Hematopoietic multipotent progenitor cell treated with erythropoietin and hydrocortisone succinate and interleukin-3 and kit ligand, for 15 days (in vitro differentiated cells): ENCODE results near the gene STX1B.
"Not testable (repeated sequence)": the region's sequence is repeated elsewhere in the genome, so short reads cannot be mapped to it uniquely, and the experiment has no call there.

Experiments
- DNase-seq: peaks from one replicate; pipeline ENCODE4 v3.0.0-alpha.2; 2015; ENCODE audit warnings: low spot score

The STX1B gene

DNA sequence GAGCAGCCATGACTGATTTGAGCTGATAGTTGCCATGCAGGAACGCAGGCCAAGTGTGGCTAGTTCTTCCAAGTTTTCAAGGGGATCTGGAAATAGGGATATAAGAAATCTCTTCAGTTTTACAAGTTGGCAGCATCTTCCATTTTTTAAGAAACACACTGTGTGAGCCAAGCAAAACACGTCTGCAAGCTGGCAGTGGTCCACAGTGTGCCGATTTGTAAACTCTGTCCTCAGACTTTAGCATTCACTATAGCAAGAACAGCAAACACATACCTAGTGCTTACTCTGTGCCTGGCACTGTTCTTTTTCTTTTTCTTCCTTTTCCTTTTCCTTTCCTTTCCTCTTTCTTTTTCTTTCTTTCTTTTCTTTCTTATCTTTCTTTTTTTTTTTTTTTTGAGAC, 58.7 kb downstream of the STX1B start:
- DNase-seq: no peak

DNA sequence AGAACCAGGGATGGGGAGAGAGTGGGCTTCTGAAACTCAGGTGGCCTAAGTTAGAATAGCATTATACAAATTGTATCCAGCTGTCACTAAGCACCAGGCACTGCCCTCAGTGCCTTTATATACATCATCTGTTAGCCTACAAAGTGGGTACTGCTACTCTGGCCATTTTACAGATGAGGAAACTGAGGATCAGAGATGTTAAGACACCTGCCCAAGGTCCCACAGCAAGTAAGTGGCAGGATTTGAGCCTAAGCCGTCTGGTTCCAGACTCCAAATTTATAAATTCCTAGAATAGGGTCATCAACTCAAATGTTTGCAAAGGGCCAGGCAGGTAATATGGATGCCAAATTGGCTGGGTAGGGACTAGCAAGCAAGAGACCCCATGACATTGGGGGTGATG, 59.2 kb downstream of the STX1B start:
- no peak for DNase-seq

DNA sequence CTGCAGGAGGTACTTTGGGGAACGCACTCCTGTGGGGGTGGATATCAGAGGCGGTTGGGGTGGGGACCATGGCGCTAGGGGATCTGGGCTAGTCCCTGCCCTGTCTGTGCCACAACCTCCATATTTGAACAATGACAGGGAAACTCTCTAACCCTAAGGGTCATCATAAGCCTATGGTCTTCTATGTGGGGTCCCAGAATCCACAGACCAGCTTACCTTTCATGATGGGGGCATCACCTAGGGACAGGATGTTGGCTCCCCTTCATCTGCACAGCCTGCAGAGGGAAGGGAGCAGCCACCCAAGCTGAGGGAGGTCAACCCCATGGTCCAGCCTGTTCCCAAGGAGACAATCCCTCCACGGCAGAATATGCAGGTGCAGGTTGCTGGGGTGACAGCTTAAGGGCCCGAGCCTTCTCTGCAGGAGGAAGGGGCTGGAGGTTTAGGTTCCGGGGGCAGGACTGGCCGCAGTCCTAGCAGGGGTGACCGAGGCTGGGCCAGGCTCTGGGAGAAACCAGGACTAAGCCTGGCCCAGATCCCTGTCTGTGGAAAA, 59.8 kb downstream of the STX1B start:
- no peak for DNase-seq

DNA sequence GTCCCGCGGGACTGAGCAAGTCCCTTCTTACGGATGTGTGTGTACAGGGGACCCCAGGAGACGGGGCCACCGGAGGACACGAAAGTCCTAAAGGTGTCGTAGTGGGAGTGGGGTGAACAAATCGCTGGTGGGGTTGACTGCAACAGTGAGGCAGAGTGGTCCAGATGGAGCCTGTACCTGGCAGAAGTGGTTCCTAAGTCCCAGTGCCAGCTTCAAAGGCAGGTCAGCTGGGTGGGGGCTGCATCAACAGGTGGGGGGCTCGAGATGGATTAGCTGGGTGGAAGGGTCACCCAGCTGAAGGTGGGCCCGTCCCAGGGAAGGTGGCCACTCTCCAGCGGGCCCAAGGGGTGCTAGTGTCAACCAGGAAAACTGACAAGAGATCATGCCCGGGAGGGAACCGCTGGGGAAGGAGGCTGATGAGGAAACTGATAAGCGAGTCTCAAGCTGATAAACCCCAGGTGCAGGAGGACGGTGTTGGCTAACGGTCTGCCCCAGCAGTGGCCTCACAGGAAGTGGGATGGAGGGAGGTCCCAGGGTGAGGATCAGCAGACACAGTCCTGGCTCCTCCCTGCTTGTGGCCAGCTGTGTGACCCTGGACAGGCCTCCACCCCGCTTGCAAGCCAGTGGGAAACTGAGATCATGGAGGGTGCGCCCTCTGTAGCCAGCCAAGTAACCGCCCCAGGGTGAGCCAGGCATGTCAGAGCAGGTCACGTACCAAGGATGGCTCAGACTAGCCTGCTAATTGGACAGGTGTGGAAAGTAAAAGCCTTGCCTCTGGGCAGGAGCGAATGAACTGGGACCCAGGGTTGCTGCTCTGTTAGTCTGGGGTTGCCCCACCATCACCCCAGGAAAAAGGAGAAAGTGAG, 60.6 kb downstream of the STX1B start:
- peak; percentile 77 for DNase-seq

DNA sequence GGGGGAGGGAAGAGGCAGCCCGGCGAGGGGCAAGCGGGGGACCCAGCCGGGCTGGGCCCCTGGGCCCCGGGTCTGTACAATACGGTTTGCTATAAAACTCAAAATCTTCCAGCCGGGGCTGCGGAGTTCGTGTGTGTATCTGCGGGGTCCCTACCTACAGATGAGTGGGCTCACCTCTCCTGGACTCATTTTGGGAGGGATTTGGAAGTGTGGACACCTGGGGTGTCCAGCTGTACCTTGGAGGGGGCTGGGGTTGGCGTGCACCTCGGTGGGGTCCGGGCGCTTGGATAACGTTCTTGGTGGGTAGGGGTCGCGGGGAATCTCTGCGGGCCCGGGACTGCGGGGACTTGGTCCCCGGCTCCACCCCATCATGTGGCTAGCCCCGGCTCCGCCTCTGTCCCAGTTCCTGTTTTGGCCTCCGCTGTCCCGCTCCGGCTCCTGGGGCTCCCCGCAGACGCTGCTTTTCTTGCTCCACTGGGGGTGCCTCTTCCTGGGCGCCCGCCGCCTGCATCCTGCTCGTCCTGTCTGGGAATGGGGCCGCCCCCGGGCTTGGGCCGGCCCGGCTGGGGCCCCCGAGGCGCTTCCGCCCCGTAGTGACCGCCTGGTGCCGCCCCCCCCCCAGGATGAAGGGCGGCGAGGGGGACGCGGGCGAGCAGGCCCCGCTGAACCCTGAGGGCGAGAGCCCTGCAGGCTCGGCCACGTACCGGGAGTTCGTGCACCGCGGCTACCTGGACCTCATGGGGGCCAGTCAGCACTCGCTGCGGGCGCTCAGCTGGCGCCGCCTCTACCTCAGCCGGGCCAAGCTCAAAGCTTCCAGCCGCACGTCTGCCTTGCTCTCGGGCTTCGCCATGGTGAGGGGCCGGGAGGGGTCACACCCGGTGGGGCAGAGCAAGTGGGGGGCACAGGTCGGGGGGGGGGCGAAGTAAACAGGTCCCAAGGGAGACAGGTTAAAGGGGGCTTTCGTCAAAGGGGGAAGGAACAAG, 61.5 kb downstream of the STX1B start, which contains the start of gene ORAI3:
Gene ORAI3 (plus strand): TSS at position 402 of the 983 bp plus-strand sequence. CDS start 222 bp downstream, at position 624.
- DNase-seq: peak; percentile 40

DNA sequence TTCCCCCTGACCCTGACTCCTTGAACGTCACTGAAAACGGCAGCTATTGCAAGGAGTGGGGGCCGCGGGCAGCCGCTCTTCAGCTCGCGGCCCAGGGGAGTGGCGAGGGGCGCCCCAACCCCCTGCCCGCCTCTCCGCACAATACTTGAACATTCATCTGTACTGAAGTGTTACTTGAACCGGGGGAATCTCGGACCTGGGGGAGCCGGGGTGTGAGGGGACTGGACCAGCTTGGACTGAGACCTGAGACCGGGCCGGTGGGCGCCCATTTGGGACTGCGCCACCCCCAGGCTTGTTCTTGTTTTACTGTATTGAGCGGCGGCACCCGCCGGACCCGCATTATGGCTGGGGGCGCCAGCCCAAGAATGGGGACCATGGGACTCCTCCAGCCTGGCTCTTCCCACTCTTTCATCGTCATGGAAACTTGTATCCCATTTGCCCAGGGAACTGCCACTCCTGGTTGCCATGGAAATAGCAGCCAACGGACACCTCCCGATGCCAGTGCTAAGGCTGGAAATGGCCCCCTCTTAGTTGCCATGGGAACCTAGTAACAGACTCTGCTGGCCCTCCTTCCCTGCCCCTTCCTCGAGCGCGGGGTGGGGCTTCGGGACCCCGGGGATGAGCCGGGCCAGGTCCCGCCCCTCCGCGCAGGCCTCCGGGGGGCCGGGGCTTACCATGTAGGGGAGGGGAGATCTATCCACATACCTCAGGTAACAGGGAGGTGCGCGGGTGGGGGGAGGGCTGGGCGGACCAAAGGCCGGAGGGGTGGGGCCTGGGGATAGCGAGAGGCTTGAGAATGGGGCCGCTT, 62.4 kb downstream of the STX1B start:
- peak; percentile 55 for DNase-seq

DNA sequence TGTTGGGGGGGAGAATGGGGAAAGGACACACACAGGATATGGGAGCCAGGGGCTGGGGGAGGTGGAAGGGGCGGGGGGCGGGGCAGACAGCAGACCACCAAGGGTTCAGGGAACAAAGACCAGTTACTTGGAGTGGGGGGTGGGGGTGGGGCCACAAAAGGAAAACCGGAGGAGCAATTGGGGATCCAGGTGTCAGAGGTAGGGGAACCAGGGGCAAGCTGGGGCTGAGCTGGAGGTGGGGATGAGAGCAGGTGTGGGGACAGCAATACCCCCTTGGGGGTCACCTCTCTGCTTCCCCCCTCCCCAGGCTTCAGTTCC, 62.9 kb downstream of the STX1B start:
- no peak for DNase-seq

DNA sequence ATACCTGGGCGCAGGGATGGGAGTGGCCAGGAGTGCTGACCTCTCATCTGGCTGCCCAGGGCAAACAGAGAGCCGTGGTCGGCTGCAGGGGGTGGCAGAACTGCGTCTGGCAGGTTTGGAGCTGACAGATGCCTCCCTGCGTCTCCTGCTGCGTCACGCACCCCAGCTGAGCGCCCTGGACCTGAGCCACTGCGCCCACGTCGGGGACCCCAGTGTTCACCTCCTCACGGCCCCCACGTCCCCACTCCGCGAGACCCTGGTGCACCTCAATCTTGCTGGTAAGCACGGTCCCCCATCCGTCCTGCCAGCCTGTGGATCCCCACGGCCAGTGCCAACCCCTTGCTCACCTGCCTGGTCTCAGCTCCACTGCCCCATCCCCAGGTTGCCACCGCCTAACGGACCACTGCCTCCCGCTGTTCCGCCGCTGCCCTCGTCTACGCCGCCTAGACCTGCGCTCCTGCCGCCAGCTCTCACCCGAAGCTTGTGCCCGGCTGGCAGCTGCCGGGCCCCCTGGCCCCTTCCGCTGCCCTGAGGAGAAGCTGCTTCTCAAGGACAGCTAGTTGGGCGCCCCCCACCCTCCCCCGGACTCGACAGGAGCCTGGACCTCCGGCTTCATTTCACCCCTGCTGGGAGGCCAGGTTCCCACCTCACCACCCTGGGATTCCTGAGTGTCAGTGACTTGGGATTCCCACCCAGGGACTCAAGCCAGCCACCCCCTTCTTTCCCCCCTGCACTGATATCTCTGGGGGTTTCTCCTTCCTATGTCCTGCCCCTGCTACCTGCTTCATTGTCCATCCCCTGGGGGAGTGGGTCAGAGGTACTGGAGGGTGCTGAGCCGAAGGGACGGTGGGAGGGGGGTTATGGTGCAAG, 63.5 kb downstream of the STX1B start:
- no peak for DNase-seq

DNA sequence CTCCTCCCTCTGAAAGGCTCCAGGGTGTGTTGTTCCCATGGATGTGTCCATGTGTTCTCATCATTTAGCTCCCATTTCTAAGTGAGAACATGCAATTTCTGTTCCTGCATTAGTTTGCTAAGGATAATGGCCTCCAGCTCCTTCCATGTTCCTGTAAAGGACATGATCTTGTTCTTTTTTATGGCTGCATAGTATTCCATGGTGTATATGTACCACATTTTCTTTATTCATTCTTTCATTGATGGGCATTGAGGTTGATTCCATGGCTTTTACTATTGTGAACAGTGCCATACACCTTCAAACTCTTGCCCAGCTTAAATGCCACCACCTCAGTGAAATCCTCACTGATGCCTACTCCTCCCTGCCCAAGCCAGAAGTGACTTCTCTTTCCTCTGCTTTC, 66.1 kb downstream of the STX1B start:
- DNase-seq: no peak

DNA sequence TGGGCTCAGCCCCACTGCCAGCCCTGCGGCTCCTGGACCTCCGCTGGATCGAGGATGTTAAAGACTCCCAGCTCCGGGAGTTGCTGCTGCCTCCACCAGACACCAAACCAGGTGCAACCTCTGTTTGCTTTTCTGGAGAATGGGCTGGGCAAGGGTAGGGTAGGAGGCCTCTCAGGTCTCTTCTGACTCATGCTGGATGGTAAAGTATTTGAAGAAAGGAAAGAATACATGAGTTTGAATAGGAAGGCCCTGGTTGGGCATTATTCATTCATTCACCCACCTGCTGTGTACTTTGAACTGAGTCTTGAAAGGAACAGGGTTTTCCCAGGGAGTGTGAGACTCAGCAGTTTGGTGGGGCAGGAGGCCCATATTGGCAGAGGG, 68.0 kb downstream of the STX1B start:
- DNase-seq: no peak

DNA sequence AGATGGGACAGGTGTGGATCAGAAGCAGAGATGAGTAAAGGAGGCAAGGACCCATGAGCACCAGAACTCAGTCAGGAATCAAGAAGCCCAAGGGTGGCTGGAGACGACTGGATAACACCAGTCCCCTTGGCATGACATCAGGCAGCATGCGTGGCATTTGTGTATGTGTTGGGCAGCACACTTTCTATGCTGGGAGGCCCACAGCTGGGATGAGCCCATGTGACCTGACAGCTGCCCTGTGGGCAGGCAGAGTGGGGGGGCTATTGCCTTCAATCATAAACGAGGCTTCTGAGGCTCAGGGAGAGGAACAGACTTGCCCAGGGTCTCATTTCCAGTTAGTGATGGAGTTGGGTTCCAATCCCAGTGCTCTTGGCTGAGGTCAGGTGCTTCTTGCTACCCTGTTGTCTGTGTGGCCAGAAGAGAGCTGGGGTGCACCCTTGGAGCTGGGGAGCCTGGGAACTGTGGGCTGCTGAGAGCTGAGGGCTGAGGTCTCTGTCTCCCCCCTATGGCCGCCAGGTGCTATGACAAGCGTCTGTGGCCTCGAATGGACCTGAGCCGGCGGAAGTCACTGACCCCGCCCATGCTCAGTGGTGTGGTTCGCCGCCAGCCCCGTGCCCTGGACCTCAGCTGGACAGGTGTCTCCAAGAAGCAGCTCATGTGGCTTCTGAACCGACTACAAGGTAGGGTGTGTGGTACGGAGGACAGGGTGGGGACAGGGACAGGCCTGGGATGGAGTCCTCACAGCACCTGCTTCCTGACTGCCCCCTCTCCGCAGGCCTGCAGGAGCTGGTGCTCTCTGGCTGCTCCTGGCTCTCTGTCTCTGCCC, 68.6 kb downstream of the STX1B start:
- peak; percentile 85 for DNase-seq

DNA sequence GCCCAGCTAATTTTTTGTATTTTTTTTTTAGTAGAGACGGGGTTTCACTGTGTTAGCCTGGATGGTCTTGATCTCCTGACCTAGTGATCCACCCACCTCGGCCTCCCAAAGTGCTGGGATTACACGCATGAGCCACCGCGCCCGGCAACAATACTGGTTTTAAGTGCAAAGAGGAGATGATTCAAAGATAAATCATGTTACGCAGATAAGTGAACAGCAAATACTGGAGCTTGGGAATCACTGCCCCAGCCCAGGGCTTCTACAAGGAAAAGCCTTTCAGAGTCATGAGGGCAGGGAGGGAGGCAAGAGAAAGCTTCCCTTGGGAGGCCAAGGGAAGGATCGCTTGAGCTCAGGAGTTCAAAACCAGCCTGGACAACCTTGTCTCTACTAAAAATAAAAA, 70.9 kb downstream of the STX1B start:
- DNase-seq: not testable (repeated sequence)
